NCI-H510A (cell line): ENCODE results near the gene MYL12A.

Experiments used
- DNase-seq: peaks from one replicate; lab custom pipeline; 2025; lab: John Stamatoyannopoulos, UW

MYL12A gene

DNA sequence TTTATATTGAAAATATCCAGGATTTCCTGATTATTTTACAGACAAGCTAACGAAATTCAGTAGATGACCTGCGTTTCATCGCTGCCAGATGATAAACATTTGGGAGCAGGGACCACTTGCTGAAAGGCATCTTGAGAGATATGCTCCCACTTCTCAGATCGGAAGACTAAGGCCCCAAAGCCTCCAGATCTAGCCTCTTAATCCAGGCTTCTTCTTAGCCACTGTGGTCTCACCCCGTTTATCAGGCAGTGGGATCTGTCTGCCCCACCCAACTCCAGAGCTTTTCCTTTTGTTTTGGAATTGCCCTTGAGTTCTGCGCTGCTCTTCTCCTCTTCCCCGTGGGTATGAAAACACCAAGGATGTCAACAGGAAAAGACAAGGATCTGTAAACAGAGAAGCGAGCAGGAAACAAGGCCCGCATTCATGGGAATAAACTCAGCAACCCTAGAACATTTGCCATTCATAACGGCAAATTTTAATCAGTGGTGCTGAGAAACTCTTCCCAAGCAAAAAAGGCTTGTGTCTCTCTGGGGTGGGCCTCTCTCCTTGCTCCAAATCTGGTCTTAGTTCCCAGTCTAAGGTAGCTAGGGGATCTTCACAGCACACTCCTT lies 35.8 kb downstream of the MYL12A start:
- DNase-seq = no peak

DNA sequence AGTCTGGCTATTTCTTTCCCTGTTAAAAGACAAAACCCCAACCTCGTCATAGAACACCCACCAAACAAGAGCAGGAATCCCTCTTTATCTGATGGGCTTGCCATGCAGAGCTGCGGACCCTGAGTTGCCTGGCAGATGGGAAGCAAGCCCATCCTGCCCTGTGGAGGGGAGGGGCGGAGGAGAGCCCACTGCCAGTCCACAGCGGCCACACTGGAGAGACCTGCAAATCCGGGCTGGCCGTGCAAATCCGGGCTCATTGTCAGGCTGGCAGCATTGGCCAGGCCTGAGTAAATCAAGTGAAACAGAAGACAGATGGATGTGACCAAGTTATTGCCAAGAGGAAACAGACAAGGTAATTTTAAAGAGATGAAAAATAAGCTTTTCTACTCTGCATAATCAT lies 36.3 kb downstream of the MYL12A start:
- DNase-seq = no peak

DNA sequence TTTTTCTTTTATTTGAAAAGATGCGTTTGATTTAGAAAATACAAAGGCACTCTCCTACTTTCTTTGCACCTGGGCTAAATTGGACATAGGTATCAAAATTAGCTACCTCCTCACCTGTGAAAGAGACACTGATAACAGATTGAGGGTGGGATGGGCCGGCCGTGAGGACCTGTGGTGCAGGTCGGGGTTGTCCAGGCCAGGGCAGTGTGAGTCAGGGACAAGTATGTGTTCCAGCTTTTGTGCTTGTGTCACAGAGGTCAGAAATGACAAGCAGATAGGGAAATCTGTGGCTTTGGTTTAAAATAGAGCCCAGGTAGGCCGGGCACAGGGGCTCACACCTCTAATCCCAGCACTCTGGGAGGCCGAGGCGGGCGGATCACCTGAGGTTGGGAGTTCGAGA lies 36.9 kb downstream of the MYL12A start:
- no peak for DNase-seq

DNA sequence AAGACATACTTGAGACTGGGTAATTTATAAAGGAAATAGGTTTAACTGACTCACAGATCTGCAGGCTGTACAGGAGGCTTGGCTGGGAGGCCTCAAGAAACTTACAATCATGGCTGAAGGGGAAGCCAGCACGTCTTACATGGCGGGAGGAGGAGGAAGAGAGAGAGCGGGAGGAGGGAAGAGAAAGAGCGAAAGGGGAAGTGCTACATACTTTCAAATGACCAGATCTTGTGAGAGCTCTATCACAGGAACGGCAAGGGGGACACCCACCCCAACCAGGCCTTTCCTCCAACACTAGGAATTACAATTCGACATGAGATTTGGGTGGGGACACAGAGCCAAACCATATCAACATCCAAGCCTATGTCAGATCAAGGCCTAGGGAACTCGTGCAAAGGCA lies 38.6 kb downstream of the MYL12A start:
- DNase-seq = no peak

DNA sequence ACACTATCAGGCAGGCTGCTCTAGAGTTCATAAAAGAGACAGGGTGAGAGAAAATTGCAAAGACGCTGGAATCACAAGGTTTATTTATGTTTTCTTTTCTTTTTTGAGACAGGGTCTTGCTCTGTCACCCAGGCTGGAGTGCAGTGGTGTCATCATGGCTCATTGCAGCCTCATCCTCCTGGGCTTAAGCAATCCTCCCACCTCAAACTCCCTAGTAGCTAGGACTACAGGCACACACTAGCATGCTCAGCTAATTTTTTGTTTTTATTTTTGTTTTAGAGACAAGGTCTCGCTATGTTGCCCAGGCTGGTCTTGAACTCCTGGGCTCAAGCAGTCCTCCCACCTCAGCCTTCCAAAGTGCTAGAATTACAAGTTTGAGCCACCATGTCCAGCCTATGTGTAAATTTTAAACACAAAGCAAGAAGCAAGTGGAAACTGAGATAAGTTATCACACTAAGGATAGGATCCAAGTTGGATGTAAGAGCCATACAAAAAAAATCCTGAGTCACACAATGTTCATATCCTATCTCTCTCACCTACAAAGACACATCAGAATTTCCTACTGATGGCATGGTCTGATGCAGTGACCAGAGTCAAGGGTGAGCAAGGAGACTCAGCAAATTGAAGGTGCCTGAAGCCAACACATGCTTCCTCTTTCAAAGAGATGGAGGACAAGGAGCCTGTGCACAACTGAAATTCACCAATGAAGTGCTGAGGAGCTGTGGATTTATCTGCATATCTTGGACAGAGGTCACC lies 45.8 kb downstream of the MYL12A start:
- DNase-seq = no peak

DNA sequence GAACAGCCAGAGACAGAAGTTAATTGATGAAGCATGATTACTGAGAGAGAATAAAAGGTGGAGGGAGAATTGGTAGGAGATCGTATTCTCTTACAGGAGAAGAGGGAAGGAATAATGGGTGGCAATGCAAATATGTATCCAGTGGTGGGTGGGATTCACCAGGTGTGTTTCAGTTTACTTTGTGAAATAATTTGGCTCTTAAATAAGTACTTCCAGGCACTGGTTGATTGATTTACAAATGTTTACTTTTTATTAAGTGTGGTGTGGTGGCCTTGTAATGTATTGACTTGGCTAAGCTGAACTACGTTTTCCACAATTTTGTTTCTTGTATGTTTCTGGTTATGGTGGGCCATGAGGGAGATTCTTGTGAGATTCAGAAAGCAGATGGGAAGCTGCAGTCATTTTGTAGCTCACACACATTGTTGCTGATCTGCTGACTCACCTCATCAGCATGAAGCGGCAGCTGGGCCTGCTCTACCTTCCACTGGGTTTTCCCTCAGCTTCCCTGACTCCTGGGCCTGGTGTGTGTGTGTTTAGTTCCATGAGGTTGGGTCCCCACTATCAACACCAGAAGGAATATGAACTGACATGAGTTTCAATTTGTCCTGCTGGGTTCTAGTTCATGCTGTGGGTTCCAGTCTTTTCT lies 47.0 kb downstream of the MYL12A start:
- no peak for DNase-seq

DNA sequence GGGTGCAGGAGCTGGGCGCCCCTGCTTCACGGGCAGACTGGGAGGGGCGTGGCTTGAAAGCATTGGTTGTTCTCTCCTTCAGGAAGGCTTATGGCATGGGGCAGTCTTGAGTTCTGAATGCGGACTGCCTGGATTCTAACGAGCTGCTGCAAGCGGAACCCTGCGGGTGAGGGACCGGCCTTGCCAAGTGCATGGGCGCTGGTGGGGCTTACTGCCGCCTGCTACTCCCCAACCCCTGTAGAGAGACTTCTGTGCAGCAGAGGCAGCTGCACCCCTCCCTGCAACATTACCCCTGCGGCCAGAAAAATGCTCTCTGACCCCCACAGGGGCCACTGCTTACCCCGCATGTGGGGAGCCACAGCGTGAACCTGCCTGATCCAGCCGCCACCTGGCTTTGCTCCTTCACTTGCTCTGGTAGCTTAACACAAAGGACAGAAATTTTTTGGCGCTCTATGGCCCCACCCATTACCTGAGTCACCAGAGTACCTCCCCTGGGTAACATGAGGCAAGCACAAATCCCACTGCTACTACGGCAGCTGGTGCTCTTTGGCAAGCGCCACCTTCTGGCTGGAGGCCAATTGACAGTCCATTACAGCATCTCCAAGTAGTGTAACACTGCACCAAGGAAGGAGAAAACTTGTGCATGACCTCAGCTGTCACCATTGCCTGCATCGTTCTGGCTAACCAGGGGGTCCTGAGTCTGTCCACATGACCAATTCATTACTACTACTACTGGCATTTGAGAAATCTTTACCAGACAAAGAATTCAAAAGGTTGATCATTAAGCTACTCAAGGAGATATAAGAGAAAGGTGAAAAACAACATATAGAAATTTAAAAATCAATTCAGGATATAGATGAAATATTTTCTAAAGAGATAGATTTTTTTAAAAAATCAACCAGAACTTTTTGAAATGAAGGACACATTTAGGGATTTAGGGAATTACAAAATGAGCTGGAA lies 49.7 kb downstream of the MYL12A start:
- no peak for DNase-seq

DNA sequence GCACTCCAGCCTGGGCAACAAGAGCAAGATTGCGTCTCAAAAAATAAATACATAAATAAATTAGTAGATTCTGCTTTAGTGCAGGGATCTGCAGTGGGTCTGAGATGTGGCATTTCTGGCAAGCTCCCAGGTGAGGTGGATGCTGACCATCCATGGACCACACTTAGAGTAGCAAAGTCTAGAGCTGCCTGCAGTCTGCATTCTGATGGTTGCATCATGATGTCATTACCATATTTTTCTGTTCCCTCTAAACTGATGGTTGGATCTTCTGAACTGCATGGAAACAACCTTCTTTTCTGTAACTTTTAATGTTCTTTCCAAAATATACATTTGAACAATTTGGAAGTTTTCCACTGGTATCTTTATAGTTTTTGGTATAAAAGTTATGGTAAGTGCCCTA lies 57.2 kb downstream of the MYL12A start:
- DNase-seq = no peak

DNA sequence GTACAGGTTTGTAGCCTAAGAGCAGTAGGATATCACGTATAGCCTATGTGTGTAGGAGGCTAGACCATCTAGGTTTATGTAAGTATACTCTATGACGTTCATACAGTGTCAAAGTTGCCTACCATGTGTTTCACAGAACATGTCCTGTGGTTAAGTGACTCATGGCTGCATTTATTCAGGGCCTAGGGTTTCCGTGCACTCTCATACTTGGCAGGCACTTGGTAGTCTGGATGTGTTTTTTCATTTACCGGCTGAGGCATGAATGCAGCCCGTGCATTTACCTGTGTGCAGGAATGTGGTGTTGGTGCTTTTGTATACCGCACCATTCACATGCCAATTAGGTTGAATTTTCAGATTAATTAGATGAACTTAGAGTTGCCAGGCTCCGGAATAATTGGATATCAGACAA lies 57.8 kb downstream of the MYL12A start:
- no peak for DNase-seq
